ENCODE results near the gene FARS2.

DNA sequence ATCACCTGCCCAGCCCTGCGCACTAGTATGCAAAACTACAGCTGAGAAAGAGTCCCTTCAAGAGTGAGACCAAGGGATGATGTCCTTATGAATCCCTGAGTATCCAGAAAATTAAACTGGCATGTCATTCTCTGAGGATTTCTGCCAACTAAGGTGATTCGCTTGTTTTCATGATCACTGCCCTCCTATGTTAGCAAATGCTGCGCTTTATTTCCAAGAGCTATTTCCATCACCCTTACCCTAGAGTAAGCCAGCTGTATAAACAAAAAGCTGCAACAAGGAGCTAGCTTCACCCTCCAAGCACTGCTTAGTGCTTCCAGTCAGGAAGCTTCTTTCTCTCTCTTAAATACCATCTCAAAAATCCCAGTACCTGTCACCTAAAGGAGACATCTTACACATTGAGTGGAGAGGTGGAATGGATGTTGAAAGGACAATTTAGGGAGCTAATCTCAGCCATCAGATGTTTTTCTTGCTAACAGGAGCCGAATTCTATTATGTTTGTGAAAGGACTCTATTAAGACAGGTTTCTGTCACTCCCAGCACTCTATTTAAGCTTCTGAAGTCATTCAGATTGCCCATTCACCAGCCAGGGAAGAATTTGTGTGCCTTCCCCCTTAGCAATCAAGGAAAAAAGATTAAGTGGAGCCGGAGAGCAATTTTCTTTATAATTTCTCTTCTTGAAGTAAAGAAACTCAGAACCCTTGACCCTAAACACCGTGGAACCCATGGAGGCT lies 423.2 kb downstream of the FARS2 start:
- TF ChIP-seq, protein P1, sequence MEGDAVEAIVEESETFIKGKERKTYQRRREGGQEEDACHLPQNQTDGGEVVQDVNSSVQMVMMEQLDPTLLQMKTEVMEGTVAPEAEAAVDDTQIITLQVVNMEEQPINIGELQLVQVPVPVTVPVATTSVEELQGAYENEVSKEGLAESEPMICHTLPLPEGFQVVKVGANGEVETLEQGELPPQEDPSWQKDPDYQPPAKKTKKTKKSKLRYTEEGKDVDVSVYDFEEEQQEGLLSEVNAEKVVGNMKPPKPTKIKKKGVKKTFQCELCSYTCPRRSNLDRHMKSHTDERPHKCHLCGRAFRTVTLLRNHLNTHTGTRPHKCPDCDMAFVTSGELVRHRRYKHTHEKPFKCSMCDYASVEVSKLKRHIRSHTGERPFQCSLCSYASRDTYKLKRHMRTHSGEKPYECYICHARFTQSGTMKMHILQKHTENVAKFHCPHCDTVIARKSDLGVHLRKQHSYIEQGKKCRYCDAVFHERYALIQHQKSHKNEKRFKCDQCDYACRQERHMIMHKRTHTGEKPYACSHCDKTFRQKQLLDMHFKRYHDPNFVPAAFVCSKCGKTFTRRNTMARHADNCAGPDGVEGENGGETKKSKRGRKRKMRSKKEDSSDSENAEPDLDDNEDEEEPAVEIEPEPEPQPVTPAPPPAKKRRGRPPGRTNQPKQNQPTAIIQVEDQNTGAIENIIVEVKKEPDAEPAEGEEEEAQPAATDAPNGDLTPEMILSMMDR (optimal IDR thresholded peaks at IDR 0.05 in 1 of 3, IDR thresholded peaks at IDR 0.05 in 1 of 3, conservative IDR thresholded peaks at IDR 0.05 in 1 of 3; ENCODE audit: extremely low read depth in 1 of 3, insufficient read depth in 2 of 3, low read length in 3 of 3) = no peak
- no peak for TF ChIP-seq EZH2 (IDR thresholded peaks at IDR 0.05; ENCODE audit: low read length)
